Measurements from ENCODE around the gene GRK7.
"Not testable (repeated sequence)": the region's sequence is repeated elsewhere in the genome, so short reads cannot be mapped to it uniquely, and the experiment has no call there.

The GRK7 gene

DNA sequence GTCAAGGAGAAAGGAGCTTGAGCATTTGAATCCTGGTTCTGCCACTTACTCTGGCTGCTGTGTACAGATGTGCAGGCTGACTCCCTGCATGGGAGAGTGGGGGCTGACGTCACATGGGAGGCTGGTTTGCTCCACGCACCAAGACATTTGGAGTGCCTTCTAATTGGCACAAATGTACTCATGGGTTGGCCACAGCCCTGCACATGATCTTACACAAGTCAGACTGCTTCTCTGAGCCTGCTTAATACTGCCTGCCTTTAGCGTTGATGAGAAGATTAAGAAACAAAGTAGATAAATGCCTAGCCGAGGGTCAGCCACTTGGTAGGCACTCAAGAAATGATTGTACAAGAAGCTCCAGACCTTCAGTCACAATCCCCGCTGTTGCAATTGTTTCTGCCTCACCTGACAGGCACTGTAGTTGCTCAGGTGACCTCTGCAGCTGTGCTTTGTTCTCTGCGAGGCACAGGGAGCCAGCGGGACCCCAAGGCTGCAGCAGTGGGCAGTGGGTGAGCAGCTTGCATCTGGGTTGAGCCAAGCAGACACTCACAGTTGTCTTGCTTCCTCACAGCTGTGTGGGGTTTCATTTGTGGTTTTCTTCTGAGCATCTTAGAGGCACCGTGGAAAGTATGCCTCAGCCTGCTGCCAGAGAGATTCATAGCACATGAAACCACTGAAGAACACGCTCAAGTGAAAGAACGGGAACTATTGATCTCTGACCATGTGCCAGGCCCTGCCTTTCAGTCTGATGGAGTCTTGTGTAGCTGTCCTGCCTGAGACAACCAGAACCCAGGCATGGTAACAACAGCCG, 33.1 kb downstream of the GRK7 start:
- H3K4me1 ChIP-seq (ENCODE audit: control insufficient read depth, insufficient read depth, low read length): peaks cover 27% of the 10 kb centered on the region
- H3K27me3 ChIP-seq (replicated peaks; ENCODE audit: control insufficient read depth, insufficient read depth, low read length): no peaks in the 10 kb centered on the region
- peak overlapping the region; percentile 78 for H3K4me3 ChIP-seq (ENCODE audit: low read length)
- peak; percentile 8 for DNase-seq (ENCODE audit: low read depth)
- H3K36me3 ChIP-seq (ENCODE audit: control insufficient read depth, insufficient read depth, low read length, severe bottlenecking): no peaks in the 10 kb centered on the region
- peak overlapping the region; percentile 89 for H3K9ac ChIP-seq (ENCODE audit: low read length)
- H3K9me3 ChIP-seq (ENCODE audit: control insufficient read depth, low read length): peaks cover 4% of the 10 kb centered on the region

DNA sequence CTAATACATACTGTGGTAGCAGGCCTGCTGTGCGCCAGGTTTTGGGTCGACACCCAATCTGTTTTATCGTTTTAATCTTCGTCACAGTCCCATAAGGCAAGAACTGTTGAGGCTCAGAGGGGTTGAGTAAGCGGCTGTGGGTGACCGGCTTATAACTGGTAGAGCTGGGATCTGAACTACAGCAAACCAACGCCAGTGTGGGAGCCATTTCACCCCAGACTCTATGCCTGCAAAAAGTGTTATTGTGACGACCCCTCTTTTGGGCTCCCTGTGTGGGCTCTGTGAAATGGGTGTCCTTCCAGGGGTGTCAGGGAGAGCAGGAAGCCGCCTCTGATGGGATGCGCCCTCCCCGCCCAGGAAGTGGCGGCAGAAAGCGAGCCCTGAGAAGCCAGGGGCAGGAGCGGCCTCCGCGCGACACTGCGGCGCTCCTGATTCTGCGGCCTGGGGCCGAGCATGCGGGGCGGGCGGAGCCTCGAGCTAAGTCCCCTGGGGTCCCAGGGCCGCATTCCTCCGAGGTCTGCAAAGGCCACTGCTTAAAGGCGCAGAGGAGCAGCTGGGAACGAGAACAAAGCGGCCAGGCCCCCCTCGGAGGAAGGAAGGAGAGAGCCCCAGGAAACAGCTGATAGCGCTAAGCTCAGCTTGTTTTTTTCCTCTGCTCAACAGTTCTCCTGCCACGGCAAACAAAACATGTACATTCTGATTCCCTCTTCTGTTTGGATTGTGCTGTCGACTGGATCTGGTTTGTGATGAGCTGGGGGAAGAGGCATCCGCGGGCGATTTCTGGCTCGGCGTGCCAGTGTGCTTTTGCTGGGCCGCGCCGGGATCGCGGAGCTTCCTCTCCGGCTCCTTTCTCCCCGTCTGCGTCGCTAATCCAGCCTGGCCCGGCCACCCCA, 33.9 kb downstream of the GRK7 start:
- DNase-seq (ENCODE audit: low read depth): no peak
- Histone ChIP-seq H3K9me3 (ENCODE audit: control insufficient read depth, low read length) (peaks cover 4% of the 10 kb centered on the region), H3K36me3 (ENCODE audit: control insufficient read depth, insufficient read depth, low read length, severe bottlenecking) (no peaks in the 10 kb centered on the region), H3K4me1 (ENCODE audit: control insufficient read depth, insufficient read depth, low read length) (peaks cover 27% of the 10 kb centered on the region), H3K9ac (ENCODE audit: low read length) (peak overlapping the region; percentile 89), H3K27me3 (replicated peaks; ENCODE audit: control insufficient read depth, insufficient read depth, low read length) (no peaks in the 10 kb centered on the region), H3K4me3 (ENCODE audit: low read length) (peak overlapping the region; percentile 78)

DNA sequence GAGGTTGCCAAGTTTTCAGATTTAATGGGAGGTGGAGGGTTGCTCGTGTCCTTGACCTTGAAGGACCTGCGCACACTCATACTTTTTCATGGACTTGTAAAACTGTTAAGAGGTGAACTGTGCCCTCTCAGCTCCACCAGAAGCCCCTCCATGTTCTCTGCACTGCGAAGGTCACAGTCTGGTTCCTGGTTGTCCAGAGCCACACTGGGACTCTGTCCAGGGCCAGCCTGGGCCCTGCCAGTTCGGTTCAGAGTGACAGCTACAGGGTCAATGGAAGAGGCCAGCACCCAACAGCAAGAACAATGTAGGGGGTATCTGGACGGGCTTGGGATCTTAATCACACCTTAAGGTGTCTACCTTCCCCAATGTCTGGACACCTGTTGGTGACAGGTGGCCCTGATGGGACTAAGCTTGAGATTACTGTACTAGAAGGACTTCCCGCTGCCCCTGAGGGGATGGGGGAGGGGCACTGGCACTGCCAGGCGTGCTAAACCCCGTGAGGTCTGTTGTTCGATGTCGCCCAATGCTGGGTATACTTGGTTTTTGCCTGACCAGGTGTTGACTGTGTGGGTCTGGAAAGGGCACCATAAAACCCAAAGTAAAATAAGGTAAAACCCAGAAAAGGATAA, 34.7 kb downstream of the GRK7 start:
- Histone ChIP-seq H3K9me3 (ENCODE audit: control insufficient read depth, low read length) (peaks cover 4% of the 10 kb centered on the region), H3K4me1 (ENCODE audit: control insufficient read depth, insufficient read depth, low read length) (peaks cover 27% of the 10 kb centered on the region), H3K4me3 (ENCODE audit: low read length) (peak overlapping the region; percentile 78), H3K9ac (ENCODE audit: low read length) (peak overlapping the region; percentile 89), H3K36me3 (ENCODE audit: control insufficient read depth, insufficient read depth, low read length, severe bottlenecking) (no peaks in the 10 kb centered on the region), H3K27me3 (replicated peaks; ENCODE audit: control insufficient read depth, insufficient read depth, low read length) (no peaks in the 10 kb centered on the region)
- DNase-seq (ENCODE audit: low read depth): no peak

DNA sequence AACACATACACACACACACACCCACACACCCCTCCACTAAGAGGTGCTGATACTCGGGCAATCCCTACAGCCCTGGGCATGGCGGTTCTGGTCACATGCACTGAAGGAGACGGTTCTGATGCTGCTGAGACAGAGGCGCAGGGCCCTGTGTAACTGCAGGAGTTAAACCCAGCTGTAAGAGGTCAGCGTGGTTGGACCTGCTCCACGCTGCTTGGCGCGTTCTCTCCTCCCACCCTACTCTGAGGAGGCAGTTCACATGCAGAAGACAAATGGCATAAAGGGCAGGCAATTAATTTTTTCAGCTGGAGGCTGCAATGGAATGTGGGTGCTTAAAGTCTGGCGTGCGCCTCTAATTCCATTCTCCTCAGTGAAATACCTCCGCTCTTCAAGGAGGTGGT, 35.2 kb downstream of the GRK7 start:
- Histone ChIP-seq H3K9ac (ENCODE audit: low read length) (peak overlapping the region; percentile 89), H3K4me1 (ENCODE audit: control insufficient read depth, insufficient read depth, low read length) (peaks cover 27% of the 10 kb centered on the region), H3K36me3 (ENCODE audit: control insufficient read depth, insufficient read depth, low read length, severe bottlenecking) (no peaks in the 10 kb centered on the region), H3K4me3 (ENCODE audit: low read length) (peak overlapping the region; percentile 78), H3K9me3 (ENCODE audit: control insufficient read depth, low read length) (peaks cover 4% of the 10 kb centered on the region), H3K27me3 (replicated peaks; ENCODE audit: control insufficient read depth, insufficient read depth, low read length) (no peaks in the 10 kb centered on the region)
- DNase-seq (ENCODE audit: low read depth): no peak

DNA sequence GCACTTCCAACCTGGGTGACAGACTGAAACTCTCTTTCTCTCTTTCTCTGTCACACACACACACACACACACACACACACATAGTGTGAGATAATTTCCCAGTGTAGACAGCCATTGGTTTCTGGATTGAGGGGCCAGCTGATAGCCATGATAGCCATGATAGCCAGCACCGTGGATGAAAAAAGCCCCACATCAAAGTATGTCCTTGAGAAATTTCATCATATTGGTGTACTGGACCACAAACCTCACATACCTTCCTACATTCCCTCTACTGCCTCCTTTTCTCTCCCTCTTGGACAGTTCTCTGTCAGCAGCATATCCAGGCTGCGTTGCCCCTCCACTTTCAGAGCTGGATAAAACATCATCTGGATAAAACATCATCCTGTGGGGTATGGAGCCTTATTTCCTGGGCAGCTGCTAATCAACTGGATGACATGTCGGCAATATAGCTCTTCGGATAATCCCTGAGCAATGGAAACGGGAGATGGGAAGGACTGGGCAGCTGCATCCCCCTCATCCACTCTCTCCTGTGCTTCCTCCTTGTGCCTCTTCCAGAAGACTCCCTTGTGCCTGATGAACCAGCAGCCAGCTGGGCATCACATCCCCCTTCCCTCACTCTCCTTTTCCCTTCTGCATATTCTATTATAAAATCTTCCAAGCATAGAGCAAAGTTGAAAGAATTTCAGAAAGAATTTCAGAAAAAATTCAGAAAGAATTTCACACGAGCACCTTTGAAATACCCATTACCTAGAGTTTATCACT, 39.3 kb downstream of the GRK7 start:
- peaks cover 4% of the 10 kb centered on the region for H3K9me3 ChIP-seq (ENCODE audit: control insufficient read depth, low read length)
- H3K4me1 ChIP-seq (ENCODE audit: control insufficient read depth, insufficient read depth, low read length): peaks cover 14% of the 10 kb centered on the region
- no peak overlapping the region for H3K9ac ChIP-seq (ENCODE audit: low read length)
- no peaks in the 10 kb centered on the region for H3K27me3 ChIP-seq (replicated peaks; ENCODE audit: control insufficient read depth, insufficient read depth, low read length)
- no peaks in the 10 kb centered on the region for H3K36me3 ChIP-seq (ENCODE audit: control insufficient read depth, insufficient read depth, low read length, severe bottlenecking)
- DNase-seq (ENCODE audit: low read depth): no peak
- no peak overlapping the region for H3K4me3 ChIP-seq (ENCODE audit: low read length)

DNA sequence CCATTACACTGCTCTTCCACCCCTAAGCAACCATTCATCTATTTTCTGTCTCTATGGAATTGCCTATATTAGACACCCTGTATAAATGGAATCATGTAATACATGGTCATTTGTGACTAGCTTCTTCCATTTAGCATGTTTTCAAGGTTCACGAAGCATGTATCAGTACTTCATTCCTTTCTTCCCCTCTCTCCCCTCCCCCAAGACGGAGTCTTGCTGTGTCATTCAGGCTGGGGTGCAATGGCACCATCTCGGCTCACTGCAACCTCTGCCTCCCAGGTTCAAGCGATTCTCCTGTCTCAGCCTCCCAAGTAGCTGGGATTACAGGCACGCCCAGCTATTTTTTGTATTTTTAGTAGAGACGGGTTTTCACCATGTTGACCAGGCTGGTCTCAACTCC, 40.3 kb downstream of the GRK7 start:
- not testable (repeated sequence) for H3K36me3 ChIP-seq (ENCODE audit: control insufficient read depth, insufficient read depth, low read length, severe bottlenecking); H3K4me3 ChIP-seq (ENCODE audit: low read length); H3K9ac ChIP-seq (ENCODE audit: low read length)

DNA sequence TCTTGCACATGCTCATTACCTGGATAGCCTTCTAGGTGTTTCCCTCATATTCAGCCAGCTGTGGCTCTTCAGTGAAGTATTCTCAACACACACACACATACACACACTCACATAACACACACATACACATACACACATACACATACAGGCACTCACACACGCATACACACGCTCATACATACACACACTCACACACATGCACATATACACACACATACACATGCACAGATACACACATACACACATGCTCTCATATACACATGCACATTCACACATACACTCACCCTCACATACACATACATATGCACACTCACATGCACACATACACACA, 41.2 kb downstream of the GRK7 start:
- H3K27me3 ChIP-seq (replicated peaks; ENCODE audit: control insufficient read depth, insufficient read depth, low read length): no peaks in the 10 kb centered on the region
- DNase-seq (ENCODE audit: low read depth): no peak
- H3K4me1 ChIP-seq (ENCODE audit: control insufficient read depth, insufficient read depth, low read length): no peaks in the 10 kb centered on the region
- no peaks in the 10 kb centered on the region for H3K36me3 ChIP-seq (ENCODE audit: control insufficient read depth, insufficient read depth, low read length, severe bottlenecking)
- H3K4me3 ChIP-seq (ENCODE audit: low read length): no peak overlapping the region
- H3K9ac ChIP-seq (ENCODE audit: low read length): no peak overlapping the region
- H3K9me3 ChIP-seq (ENCODE audit: control insufficient read depth, low read length): peaks cover 4% of the 10 kb centered on the region

More for the DNA sequence above, 40.3 kb downstream of the GRK7 start:
- not testable (repeated sequence) for H3K27me3 ChIP-seq (replicated peaks; ENCODE audit: control insufficient read depth, insufficient read depth, low read length); DNase-seq (ENCODE audit: low read depth); H3K4me1 ChIP-seq (ENCODE audit: control insufficient read depth, insufficient read depth, low read length); H3K9me3 ChIP-seq (ENCODE audit: control insufficient read depth, low read length)

DNA sequence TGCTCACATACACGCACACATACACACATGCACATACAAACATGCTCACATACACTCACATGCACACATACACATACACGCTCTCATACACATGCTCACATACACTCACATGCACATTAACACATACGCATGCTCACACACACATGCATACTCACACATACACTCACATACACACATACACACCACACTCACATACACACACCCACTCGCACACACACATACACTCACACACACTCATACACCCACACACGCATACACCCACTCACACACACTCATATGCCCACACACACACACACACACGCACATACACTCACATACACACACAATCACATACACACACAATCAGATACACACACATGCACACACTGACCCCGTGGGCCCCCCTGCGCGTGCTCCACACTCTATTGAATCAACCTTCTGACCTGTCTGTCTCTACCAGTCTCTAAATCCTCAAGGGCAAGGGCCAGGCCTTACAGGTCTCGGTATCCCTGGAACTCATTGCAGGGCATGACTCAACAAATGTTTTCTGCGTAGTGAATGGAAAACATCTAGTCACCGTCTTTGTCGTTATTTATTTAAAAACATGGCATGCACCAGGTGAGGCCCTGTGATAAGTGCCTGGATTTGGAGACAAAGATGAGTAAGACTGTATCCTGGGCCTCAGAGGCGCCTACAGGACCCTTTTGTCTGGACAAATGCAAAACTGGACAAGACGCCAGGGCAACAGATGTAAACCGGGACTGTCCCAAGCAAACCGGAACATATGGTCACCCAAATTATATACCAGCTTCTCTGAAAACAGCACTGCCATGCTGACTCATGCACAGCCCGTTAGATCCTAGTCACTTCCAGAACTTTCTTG, 41.8 kb downstream of the GRK7 start:
- Histone ChIP-seq H3K4me1 (ENCODE audit: control insufficient read depth, insufficient read depth, low read length) (no peaks in the 10 kb centered on the region), H3K36me3 (ENCODE audit: control insufficient read depth, insufficient read depth, low read length, severe bottlenecking) (no peaks in the 10 kb centered on the region), H3K9me3 (ENCODE audit: control insufficient read depth, low read length) (peaks cover 4% of the 10 kb centered on the region), H3K9ac (ENCODE audit: low read length) (no peak overlapping the region), H3K27me3 (replicated peaks; ENCODE audit: control insufficient read depth, insufficient read depth, low read length) (no peaks in the 10 kb centered on the region), H3K4me3 (ENCODE audit: low read length) (no peak overlapping the region)
- no peak for DNase-seq (ENCODE audit: low read depth)

DNA sequence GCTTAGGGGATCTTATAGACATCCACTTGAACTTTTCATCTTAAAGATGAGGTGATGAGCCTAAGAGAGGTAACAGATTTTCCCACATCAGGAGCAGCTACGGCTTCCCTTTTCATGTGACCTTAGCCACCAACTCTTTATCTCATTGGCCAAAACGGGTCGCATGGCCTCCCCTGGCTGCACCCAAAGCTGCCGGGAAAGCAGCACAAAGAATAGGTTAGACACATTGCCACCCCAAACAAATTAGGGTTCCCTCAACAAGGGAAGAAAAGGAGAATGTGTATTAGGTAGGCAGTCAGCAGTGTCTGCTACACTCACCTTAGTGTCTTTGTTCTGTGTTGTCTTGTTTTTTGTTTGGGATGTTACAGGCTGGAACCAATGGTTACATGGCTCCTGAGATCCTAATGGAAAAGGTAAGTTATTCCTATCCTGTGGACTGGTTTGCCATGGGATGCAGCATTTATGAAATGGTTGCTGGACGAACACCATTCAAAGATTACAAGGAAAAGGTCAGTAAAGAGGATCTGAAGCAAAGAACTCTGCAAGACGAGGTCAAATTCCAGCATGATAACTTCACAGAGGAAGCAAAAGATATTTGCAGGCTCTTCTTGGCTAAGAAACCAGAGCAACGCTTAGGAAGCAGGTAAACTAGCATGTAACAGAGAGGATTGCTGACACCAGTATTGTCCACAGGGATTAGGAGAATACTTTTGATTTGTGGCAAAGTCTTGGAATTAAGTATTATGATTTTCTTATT, 44.2 kb downstream of the GRK7 start:
- no peak for DNase-seq (ENCODE audit: low read depth)
- H3K9ac ChIP-seq (ENCODE audit: low read length): no peak overlapping the region
- H3K4me1 ChIP-seq (ENCODE audit: control insufficient read depth, insufficient read depth, low read length): no peaks in the 10 kb centered on the region

DNA sequence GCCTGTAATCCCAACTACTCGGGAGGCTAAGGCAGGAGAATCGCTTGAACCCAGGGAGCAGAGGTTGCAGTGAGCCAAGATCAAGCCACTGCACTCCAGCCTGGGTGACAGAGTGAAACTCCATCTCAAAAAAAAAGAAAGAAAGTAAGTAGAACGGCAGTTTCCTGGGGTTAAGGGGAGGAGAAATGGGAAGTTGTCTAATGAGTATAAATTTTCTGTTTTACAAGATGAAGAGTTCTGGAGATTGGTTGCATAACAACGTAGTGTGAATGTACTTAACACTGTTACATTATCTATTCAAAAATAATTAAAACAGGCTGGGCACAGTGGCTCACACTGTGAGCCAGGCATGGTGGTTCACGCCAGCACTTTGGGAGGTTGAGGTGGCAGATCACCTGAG, 45.4 kb downstream of the GRK7 start:
- Histone ChIP-seq H3K27me3 (replicated peaks; ENCODE audit: control insufficient read depth, insufficient read depth, low read length) (no peaks in the 10 kb centered on the region), H3K4me3 (ENCODE audit: low read length) (no peak overlapping the region), H3K9ac (ENCODE audit: low read length) (no peak overlapping the region), H3K36me3 (ENCODE audit: control insufficient read depth, insufficient read depth, low read length, severe bottlenecking) (no peaks in the 10 kb centered on the region), H3K9me3 (ENCODE audit: control insufficient read depth, low read length) (no peaks in the 10 kb centered on the region), H3K4me1 (ENCODE audit: control insufficient read depth, insufficient read depth, low read length) (no peaks in the 10 kb centered on the region)
- DNase-seq (ENCODE audit: low read depth): no peak

More for the DNA sequence above, 44.2 kb downstream of the GRK7 start:
- H3K9me3 ChIP-seq (ENCODE audit: control insufficient read depth, low read length): no peaks in the 10 kb centered on the region
- H3K36me3 ChIP-seq (ENCODE audit: control insufficient read depth, insufficient read depth, low read length, severe bottlenecking): no peaks in the 10 kb centered on the region
- H3K4me3 ChIP-seq (ENCODE audit: low read length): no peak overlapping the region
- H3K27me3 ChIP-seq (replicated peaks; ENCODE audit: control insufficient read depth, insufficient read depth, low read length): no peaks in the 10 kb centered on the region
